Measurements from ENCODE around the gene RABGAP1L.

RABGAP1L gene

GRCh38 chr1:174743654-174744561 is 584.6 kb downstream of the RABGAP1L start:
- DNase-seq (ENCODE audit: low read depth in 2 of 2, low spot score in 1 of 2), result no peak

GRCh38 chr1:174744886-174745285 is 585.6 kb downstream of the RABGAP1L start:
- no peak for DNase-seq (ENCODE audit: low read depth in 2 of 2, low spot score in 1 of 2)

GRCh38 chr1:174746024-174746808 is 586.9 kb downstream of the RABGAP1L start:
- no peak for DNase-seq (ENCODE audit: low read depth in 2 of 2, low spot score in 1 of 2)

- DNase-seq (ENCODE audit: low read depth in 2 of 2, low spot score in 1 of 2), result no peak
Measured at GRCh38 chr1:174747613-174748012, 588.3 kb downstream of the RABGAP1L start.

- no peak for DNase-seq (ENCODE audit: low read depth in 2 of 2, low spot score in 1 of 2)
Measured at GRCh38 chr1:174748586-174748985, 589.3 kb downstream of the RABGAP1L start.

GRCh38 chr1:174753131-174753530 is 593.8 kb downstream of the RABGAP1L start:
- no peak for DNase-seq (ENCODE audit: low read depth in 2 of 2, low spot score in 1 of 2)

GRCh38 chr1:174761335-174761734 is 602.0 kb downstream of the RABGAP1L start:
- DNase-seq (ENCODE audit: low read depth in 2 of 2, low spot score in 1 of 2), result no peak

GRCh38 chr1:174761901-174762585 is 602.7 kb downstream of the RABGAP1L start:
- no peak for DNase-seq (ENCODE audit: low read depth in 2 of 2, low spot score in 1 of 2)

- no peak for DNase-seq (ENCODE audit: low read depth in 2 of 2, low spot score in 1 of 2)
Measured at GRCh38 chr1:174764191-174764590, 604.9 kb downstream of the RABGAP1L start.

GRCh38 chr1:174766727-174767126 is 607.4 kb downstream of the RABGAP1L start:
- DNase-seq (ENCODE audit: low read depth in 2 of 2, low spot score in 1 of 2), result no peak

- no peak for DNase-seq (ENCODE audit: low read depth in 2 of 2, low spot score in 1 of 2)
Measured at GRCh38 chr1:174768516-174768915, 609.2 kb downstream of the RABGAP1L start.

- no peak for DNase-seq (ENCODE audit: low read depth in 2 of 2, low spot score in 1 of 2)
Measured at GRCh38 chr1:174768949-174769348, 609.6 kb downstream of the RABGAP1L start.

- no peak for DNase-seq (ENCODE audit: low read depth in 2 of 2, low spot score in 1 of 2)
Measured at GRCh38 chr1:174769961-174770549, 610.7 kb downstream of the RABGAP1L start.

- no peak for DNase-seq (ENCODE audit: low read depth in 2 of 2, low spot score in 1 of 2)
Measured at GRCh38 chr1:174775621-174776020, 616.3 kb downstream of the RABGAP1L start.

- no peak for DNase-seq (ENCODE audit: low read depth in 2 of 2, low spot score in 1 of 2)
Measured at GRCh38 chr1:174777262-174777661, 617.9 kb downstream of the RABGAP1L start.

- DNase-seq (ENCODE audit: low read depth in 2 of 2, low spot score in 1 of 2), result no peak
Measured at GRCh38 chr1:174785510-174785909, 626.2 kb downstream of the RABGAP1L start.

GRCh38 chr1:174786358-174786757 is 627.0 kb downstream of the RABGAP1L start:
- no peak for DNase-seq (ENCODE audit: low read depth in 2 of 2, low spot score in 1 of 2)

GRCh38 chr1:174786760-174787159 is 627.4 kb downstream of the RABGAP1L start:
- no peak for DNase-seq (ENCODE audit: low read depth in 2 of 2, low spot score in 1 of 2)

GRCh38 chr1:174788981-174789380 is 629.7 kb downstream of the RABGAP1L start:
- no peak for DNase-seq (ENCODE audit: low read depth in 2 of 2, low spot score in 1 of 2)

- no peak for DNase-seq (ENCODE audit: low read depth in 2 of 2, low spot score in 1 of 2)
Measured at GRCh38 chr1:174789399-174789798, 630.1 kb downstream of the RABGAP1L start.

GRCh38 chr1:174791863-174792262 is 632.5 kb downstream of the RABGAP1L start:
- DNase-seq (ENCODE audit: low read depth in 2 of 2, low spot score in 1 of 2), result no peak
